Liver (tissue), 3 donors: ENCODE data around the gene SOX13.

Experiments
- CTCF ChIP-seq: fragments of 150-350 bp; IDR thresholded peaks from 2 replicates; pipeline ENCODE4 v1.5.1; 2017; ENCODE audit warnings: improper control_type of control experiment, low read depth, low read length; ENCODE audit not compliant: missing input control
- EGR1 ChIP-seq, 2 donors: IDR thresholded peaks; 2 replicates each; pipeline ENCODE4 v1.6.1; 2016 to 2018; ENCODE audit warnings: antibody characterized with exemption in 2 of 2, low read depth in 2 of 2
- FOXA1 ChIP-seq: IDR thresholded peaks from 2 replicates; pipeline ENCODE4 v1.6.1; 2016; ENCODE audit warnings: antibody characterized with exemption
- GABPA ChIP-seq, 2 donors: IDR thresholded peaks in 1 of 2; conservative IDR thresholded peaks in 1 of 2; 2 replicates each; pipeline ENCODE4 v1.6.1; 2016; ENCODE audit warnings: antibody characterized with exemption in 2 of 2, mild to moderate bottlenecking in 1 of 2, moderate library complexity in 1 of 2
- JUND ChIP-seq, 2 donors: IDR thresholded peaks; 2 replicates each; pipeline ENCODE4 v1.6.1; 2016; ENCODE audit warnings: antibody characterized with exemption in 2 of 2
- RAD21 ChIP-seq, 2 donors: IDR thresholded peaks; 2 replicates each; pipeline ENCODE4 v1.6.1; 2016; ENCODE audit warnings: antibody characterized with exemption in 2 of 2, mild to moderate bottlenecking in 2 of 2
- REST ChIP-seq: IDR thresholded peaks from 2 replicates; pipeline ENCODE4 v1.6.1; 2016; ENCODE audit warnings: antibody characterized with exemption, mild to moderate bottlenecking
- SP1 ChIP-seq: IDR thresholded peaks from 2 replicates; pipeline ENCODE4 v1.6.1; 2018; ENCODE audit warnings: antibody characterized with exemption, mild to moderate bottlenecking
- TAF1 ChIP-seq: conservative IDR thresholded peaks from 2 replicates; pipeline ENCODE4 v1.6.1; 2016; ENCODE audit warnings: antibody characterized with exemption, mild to moderate bottlenecking
- YY1 ChIP-seq: IDR thresholded peaks from 2 replicates; pipeline ENCODE4 v1.6.1; 2016; ENCODE audit warnings: antibody characterized with exemption, mild to moderate bottlenecking
- TF ChIP-seq, protein P1 (sequence below): IDR thresholded peaks from 2 replicates; pipeline ENCODE4 v1.6.1; 2016; ENCODE audit warnings: antibody characterized with exemption
- TF ChIP-seq, protein P2 (sequence below): IDR thresholded peaks from 2 replicates; pipeline ENCODE4 v1.6.1; 2016; ENCODE audit warnings: antibody characterized with exemption
- donor health status: healthy.
- donor health status: healthy.

GRCh38 chr1:204044448-204044847 lies 28.5 kb upstream of the SOX13 start:
- TF ChIP-seq CTCF (no peak), EGR1 (IDR thresholded peaks at IDR 0.05; ENCODE audit: low read depth in 2 of 2) (no peak), REST (no peak), YY1 (no peak), RAD21 (IDR thresholded peaks at IDR 0.05) (no peak), GABPA (IDR thresholded peaks at IDR 0.05 in 1 of 2, conservative IDR thresholded peaks at IDR 0.05 in 1 of 2) (no peak), JUND (IDR thresholded peaks at IDR 0.05) (no peak), TAF1 (no peak), FOXA1 (no peak), SP1 (no peak)
- TF ChIP-seq, protein P1, sequence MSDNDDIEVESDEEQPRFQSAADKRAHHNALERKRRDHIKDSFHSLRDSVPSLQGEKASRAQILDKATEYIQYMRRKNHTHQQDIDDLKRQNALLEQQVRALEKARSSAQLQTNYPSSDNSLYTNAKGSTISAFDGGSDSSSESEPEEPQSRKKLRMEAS: no peak
- TF ChIP-seq, protein P2, sequence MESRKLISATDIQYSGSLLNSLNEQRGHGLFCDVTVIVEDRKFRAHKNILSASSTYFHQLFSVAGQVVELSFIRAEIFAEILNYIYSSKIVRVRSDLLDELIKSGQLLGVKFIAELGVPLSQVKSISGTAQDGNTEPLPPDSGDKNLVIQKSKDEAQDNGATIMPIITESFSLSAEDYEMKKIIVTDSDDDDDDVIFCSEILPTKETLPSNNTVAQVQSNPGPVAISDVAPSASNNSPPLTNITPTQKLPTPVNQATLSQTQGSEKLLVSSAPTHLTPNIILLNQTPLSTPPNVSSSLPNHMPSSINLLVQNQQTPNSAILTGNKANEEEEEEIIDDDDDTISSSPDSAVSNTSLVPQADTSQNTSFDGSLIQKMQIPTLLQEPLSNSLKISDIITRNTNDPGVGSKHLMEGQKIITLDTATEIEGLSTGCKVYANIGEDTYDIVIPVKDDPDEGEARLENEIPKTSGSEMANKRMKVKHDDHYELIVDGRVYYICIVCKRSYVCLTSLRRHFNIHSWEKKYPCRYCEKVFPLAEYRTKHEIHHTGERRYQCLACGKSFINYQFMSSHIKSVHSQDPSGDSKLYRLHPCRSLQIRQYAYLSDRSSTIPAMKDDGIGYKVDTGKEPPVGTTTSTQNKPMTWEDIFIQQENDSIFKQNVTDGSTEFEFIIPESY: no peak
